WTC11 (cell line): ENCODE data around the gene B3GNT8. TPM values are rescaled to one million over a fixed set of nuclear protein-coding genes. Genes with fewer than 3 reads are reported as not detected.

Source experiments
- CBFB ChIP-seq: sonication (generic); formaldehyde crosslinking; IDR thresholded peaks from 2 replicates; pipeline ENCODE4 v1.8.1; 2022; ENCODE audit warnings: mild to moderate bottlenecking, low read depth, missing genetic modification reagents
- E2F1 ChIP-seq: sonication (generic); formaldehyde crosslinking; IDR thresholded peaks from 2 replicates; pipeline ENCODE4 v1.8.0; 2022; ENCODE audit warnings: mild to moderate bottlenecking, missing genetic modification reagents
- E2F4 ChIP-seq: sonication (generic); formaldehyde crosslinking; IDR thresholded peaks from 2 replicates; pipeline ENCODE4 v1.8.1; 2022; ENCODE audit warnings: low read depth, mild to moderate bottlenecking, moderate library complexity, missing genetic modification reagents, borderline replicate concordance
- ESRRA ChIP-seq: sonication (generic); formaldehyde crosslinking; IDR thresholded peaks from 2 replicates; pipeline ENCODE4 v1.8.1; 2022; ENCODE audit warnings: mild to moderate bottlenecking, missing genetic modification reagents, borderline replicate concordance
- FOXP1 ChIP-seq: sonication (generic); formaldehyde crosslinking; IDR thresholded peaks from 2 replicates; pipeline ENCODE4 v1.8.0; 2022; ENCODE audit warnings: missing genetic modification reagents, mild to moderate bottlenecking, moderate library complexity, borderline replicate concordance
- GABPB1 ChIP-seq: sonication (generic); formaldehyde crosslinking; IDR thresholded peaks from 2 replicates; pipeline ENCODE4 v1.8.1; 2023; ENCODE audit warnings: mild to moderate bottlenecking, missing genetic modification reagents
- IRF2 ChIP-seq: sonication (generic); formaldehyde crosslinking; IDR thresholded peaks from 2 replicates; pipeline ENCODE4 v1.8.0; 2022; ENCODE audit warnings: low read depth, missing genetic modification reagents, borderline replicate concordance
- JUN ChIP-seq: sonication (generic); formaldehyde crosslinking; IDR thresholded peaks from 2 replicates; pipeline ENCODE4 v1.8.0; 2023; ENCODE audit warnings: mild to moderate bottlenecking, missing genetic modification reagents
- MXD4 ChIP-seq: fragments of 250-450 bp; sonication (Bioruptor Pico); IDR thresholded peaks from 2 replicates; pipeline ENCODE4 v1.8.0; 2021; ENCODE audit warnings: mild to moderate bottlenecking, moderate library complexity, borderline replicate concordance
- NFE2L1 ChIP-seq: sonication (generic); formaldehyde crosslinking; IDR thresholded peaks from 2 replicates; pipeline ENCODE4 v1.8.1; 2023; ENCODE audit warnings: missing genetic modification reagents
- NR2C2 ChIP-seq: sonication (generic); formaldehyde crosslinking; IDR thresholded peaks from 2 replicates; pipeline ENCODE4 v1.8.0; 2022; ENCODE audit warnings: mild to moderate bottlenecking, missing genetic modification reagents
- PRDM15 ChIP-seq: sonication (generic); formaldehyde crosslinking; IDR thresholded peaks from 2 replicates; pipeline ENCODE4 v1.8.0; 2022; ENCODE audit warnings: missing genetic modification reagents
- SMAD3 ChIP-seq: sonication (generic); formaldehyde crosslinking; IDR thresholded peaks from 2 replicates; pipeline ENCODE4 v1.8.0; 2022; ENCODE audit warnings: missing genetic modification reagents, mild to moderate bottlenecking, borderline replicate concordance
- TCF7 ChIP-seq: sonication (generic); formaldehyde crosslinking; IDR thresholded peaks from 2 replicates; pipeline ENCODE4 v1.8.0; 2022; ENCODE audit warnings: mild to moderate bottlenecking, low read depth, missing genetic modification reagents, moderate library complexity
- ZNF121 ChIP-seq: sonication (generic); formaldehyde crosslinking; IDR thresholded peaks from 2 replicates; pipeline ENCODE4 v1.8.0; 2023; ENCODE audit warnings: missing genetic modification reagents
- ZNF138 ChIP-seq: sonication (generic); formaldehyde crosslinking; conservative IDR thresholded peaks from 2 replicates; pipeline ENCODE4 v1.8.1; 2022; ENCODE audit warnings: mild to moderate bottlenecking, moderate library complexity, missing genetic modification reagents
- ZNF281 ChIP-seq: sonication (generic); formaldehyde crosslinking; IDR thresholded peaks from 2 replicates; pipeline ENCODE4 v1.8.0; 2023; ENCODE audit warnings: mild to moderate bottlenecking, missing genetic modification reagents
- ZNF425 ChIP-seq: fragments of 250-450 bp; sonication (Bioruptor Pico); conservative IDR thresholded peaks from 2 replicates; pipeline ENCODE4 v1.9.0; 2021; ENCODE audit warnings: mild to moderate bottlenecking
- ZNF512 ChIP-seq: sonication (generic); formaldehyde crosslinking; IDR thresholded peaks from 2 replicates; pipeline ENCODE4 v1.8.1; 2022; ENCODE audit warnings: missing genetic modification reagents, borderline replicate concordance
- ZNF671 ChIP-seq: fragments of 250-450 bp; sonication (Bioruptor Pico); IDR thresholded peaks from 2 replicates; pipeline ENCODE4 v1.8.0; 2021; ENCODE audit warnings: mild to moderate bottlenecking
- total RNA-seq: library from RNA; stranded (reverse); gene quantifications from 3 replicates; pipeline ENCODE4 v1.2.3, GENCODE V29; 2021
- TF ChIP-seq, protein P1 (sequence below): sonication (generic); formaldehyde crosslinking; IDR thresholded peaks from 2 replicates; pipeline ENCODE4 v1.8.0; 2022; ENCODE audit warnings: mild to moderate bottlenecking, missing genetic modification reagents

The B3GNT8 gene
- total RNA-seq, 1 experiment from 2014 or later: 2.3 TPM

DNA sequence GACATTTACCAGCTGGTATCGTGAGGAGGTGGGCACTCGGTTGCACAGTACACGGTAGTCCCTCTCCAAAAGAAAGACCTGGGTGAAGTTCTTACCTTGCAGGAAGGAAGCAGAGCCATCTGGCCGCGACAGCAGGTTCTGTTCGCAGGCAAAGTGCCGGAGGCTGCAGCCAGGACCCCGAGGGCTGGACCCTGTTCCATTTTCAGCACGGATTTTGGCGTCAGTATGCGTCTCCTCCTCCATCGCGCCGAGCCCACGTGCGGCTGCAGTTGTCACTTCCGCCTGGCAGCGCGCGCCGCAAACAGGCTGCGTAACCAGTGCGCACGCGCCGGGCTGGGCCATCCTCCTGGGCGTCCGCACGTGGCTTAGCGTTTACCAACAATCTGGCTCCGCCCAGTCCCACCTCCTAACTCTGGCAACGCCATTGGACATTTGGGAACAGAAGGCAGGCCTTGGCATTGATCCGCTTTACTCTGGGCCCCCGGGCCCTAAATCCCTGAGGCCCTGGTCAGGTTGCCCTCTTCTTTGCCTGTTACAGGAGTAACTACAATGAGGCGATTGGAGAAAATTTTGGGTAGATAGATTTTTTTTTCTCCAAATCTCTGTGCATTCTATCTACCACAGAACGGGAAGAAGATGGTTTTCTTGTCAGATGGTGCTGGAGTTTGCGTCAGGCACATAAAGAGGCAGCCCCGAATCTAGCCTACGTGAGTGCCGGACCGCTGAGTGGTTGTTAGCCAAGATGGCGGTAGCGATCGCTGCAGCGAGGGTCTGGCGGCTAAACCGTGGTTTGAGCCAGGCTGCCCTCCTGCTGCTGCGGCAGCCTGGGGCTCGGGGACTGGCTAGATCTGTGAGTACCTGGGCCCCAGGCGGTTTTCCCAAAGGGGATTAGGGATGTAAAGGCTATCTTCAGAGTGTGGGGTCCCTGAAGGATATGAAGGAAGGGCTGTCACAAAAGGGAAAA lies 29.8 kb downstream of the B3GNT8 start, which contains the start of the genes BCKDHA and EXOSC5 (continued):
- TF ChIP-seq E2F1 (CRISPR knock-in tag) (no peak), MXD4 (CRISPR knock-in tag) (no peak), SMAD3 (CRISPR knock-in tag) (no peak), ZNF281 (CRISPR knock-in tag) (no peak), ZNF512 (CRISPR knock-in tag) (no peak), ZNF425 (CRISPR knock-in tag) (no peak), ESRRA (no peak), E2F4 (CRISPR knock-in tag) (no peak), IRF2 (no peak), FOXP1 (CRISPR knock-in tag) (no peak), GABPB1 (no peak; the same call in none of the 2 replicates), NFE2L1 (no peak; the same call in 1 of the 2 replicates), JUN (CRISPR knock-in tag) (no peak), PRDM15 (peak; percentile 35; the same call in 1 of the 2 replicates), CBFB (CRISPR knock-in tag) (no peak), ZNF138 (CRISPR knock-in tag) (no peak), NR2C2 (no peak), TCF7 (CRISPR knock-in tag) (no peak), ZNF121 (no peak), ZNF671 (no peak)
- TF ChIP-seq, protein P1, sequence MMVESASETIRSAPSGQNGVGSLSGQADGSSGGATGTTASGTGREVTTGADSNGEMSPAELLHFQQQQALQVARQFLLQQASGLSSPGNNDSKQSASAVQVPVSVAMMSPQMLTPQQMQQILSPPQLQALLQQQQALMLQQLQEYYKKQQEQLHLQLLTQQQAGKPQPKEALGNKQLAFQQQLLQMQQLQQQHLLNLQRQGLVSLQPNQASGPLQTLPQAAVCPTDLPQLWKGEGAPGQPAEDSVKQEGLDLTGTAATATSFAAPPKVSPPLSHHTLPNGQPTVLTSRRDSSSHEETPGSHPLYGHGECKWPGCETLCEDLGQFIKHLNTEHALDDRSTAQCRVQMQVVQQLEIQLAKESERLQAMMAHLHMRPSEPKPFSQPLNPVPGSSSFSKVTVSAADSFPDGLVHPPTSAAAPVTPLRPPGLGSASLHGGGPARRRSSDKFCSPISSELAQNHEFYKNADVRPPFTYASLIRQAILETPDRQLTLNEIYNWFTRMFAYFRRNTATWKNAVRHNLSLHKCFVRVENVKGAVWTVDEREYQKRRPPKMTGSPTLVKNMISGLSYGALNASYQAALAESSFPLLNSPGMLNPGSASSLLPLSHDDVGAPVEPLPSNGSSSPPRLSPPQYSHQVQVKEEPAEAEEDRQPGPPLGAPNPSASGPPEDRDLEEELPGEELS: peak; percentile 12
